Large intestine (tissue), 3 donors: ENCODE measurements around the gene IYD. TPM values are rescaled to one million over a fixed set of nuclear protein-coding genes. Genes with fewer than 3 reads are reported as not detected.

Experiments used
- DNase-seq, 2 donors: peaks; one replicate each; pipeline versions ENCODE4 v3.0.0 to v3.0.0-alpha.2; 2013
- H3K27ac ChIP-seq: one replicate; pipeline ENCODE4 v1.5.1; 2013; ENCODE audit warnings: low read length
- H3K27me3 ChIP-seq: 2 replicates; pipeline ENCODE4 v1.6.1; 2013; ENCODE audit warnings: low read length; ENCODE audit not compliant: control insufficient read depth, insufficient read depth
- H3K36me3 ChIP-seq: 2 replicates; pipeline ENCODE4 v1.6.1; 2013; ENCODE audit warnings: low read length; ENCODE audit not compliant: control insufficient read depth, insufficient read depth
- H3K4me1 ChIP-seq: one replicate; pipeline ENCODE4 v1.6.1; 2013; ENCODE audit warnings: low read length; ENCODE audit not compliant: control insufficient read depth, insufficient read depth
- H3K4me3 ChIP-seq: one replicate; pipeline ENCODE4 v1.5.1; 2013; ENCODE audit warnings: low read length
- H3K9me3 ChIP-seq: one replicate; pipeline ENCODE4 v1.6.1; 2013; ENCODE audit warnings: mild to moderate bottlenecking, low read depth, low read length, moderate library complexity; ENCODE audit not compliant: control insufficient read depth
- WGBS: methylation state at CpG from one replicate; pipeline ENCODE4 v1.1.5; 2013; ENCODE audit warnings: low lambda C conversion rate; ENCODE audit not compliant: insufficient coverage; 5-methylcytosine and 5-hydroxymethylcytosine counted together
- polyA plus RNA-seq: library from polyadenylated mRNA; unstranded; fragments of 120-200 nt; gene quantifications from one replicate; pipeline ENCODE4 v1.2.1, GENCODE V29; 2013

The IYD gene
- polyA plus RNA-seq, 1 donor, result 15.9 TPM

DNA sequence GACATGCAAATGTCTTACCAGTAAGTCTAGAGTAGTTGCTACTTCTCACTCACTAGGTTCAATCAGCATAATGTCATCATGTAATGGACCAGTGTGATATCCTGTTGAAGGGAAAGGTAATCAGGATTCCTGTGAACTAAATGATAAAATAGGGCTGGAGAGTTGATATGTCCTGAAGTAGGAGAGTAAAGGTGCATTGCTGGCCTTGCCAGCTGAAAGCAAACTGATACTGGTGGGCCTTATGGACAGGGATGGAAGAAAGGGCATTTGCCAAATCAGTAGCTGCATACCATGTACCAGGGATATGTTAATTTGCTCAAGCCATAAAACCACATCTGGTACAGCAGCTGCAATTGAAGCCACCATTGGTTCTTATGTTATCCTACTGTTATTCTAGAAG lies 37.5 kb upstream of the IYD start:
- Histone ChIP-seq H3K4me1 (no peaks in the 10 kb centered on the region), H3K4me3 (no peak overlapping the region), H3K36me3 (no peaks in the 10 kb centered on the region), H3K27me3 (no peaks in the 10 kb centered on the region), H3K9me3 (no peaks in the 10 kb centered on the region), H3K27ac (no peak overlapping the region)
- DNase-seq, result no peak

DNA sequence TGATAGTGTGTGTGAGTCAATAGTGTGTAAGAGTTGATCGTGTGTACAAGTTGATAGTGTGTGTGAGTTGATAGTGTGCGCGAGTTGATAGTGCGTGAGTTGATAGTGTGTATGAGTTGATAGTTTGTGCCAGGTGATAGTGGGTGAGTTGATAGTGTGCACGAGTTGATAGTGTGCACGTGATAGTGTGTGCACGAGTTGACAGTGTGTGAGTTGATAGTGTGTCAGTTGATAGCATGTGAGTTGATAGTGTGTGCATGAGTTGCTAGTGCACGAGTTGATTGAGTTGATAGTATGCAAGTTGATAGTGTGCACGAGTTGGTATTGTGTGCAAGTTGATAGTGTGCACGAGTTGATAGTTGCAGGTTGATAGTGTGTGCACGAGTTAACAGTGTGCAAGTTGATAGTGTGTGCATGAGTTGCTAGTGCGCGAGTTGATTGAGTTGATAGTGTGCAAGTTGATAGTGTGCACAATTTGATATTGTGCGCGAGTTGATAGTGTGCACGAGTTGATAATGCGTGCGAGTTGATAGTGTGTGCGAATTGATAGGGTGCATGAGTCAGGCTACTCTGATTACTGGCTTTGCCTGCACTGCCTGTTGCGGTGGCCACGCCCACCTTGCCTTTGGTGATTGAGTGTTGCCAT lies 35.8 kb upstream of the IYD start:
- H3K27me3 ChIP-seq, result no peaks in the 10 kb centered on the region
- H3K4me3 ChIP-seq, result no peak overlapping the region
- 94% methylated on average over 7 of the region's 21 CpGs for WGBS
- no peak for DNase-seq
- no peaks in the 10 kb centered on the region for H3K4me1 ChIP-seq
- no peak overlapping the region for H3K27ac ChIP-seq
- H3K9me3 ChIP-seq, result no peaks in the 10 kb centered on the region
- no peaks in the 10 kb centered on the region for H3K36me3 ChIP-seq

DNA sequence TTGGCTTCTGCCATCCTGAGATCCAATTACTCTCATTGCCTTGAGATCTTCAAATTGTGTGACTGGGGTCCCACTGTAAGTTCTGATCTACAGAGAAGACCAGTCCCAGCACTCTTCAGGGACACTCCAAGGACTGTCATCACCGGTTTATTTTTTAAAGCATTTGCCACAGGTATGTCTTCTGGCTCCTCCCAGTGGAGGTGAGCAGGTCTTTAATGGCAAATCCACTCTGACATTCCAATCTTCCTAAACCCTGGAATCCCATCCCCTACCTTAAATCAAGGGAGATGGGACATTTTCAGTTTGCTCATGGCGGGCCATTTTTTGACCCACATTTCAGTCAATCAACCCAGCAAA lies 35.2 kb upstream of the IYD start:
- no peaks in the 10 kb centered on the region for H3K4me1 ChIP-seq
- WGBS, result no CpG with 5 or more reads among the region's 2 CpGs
- H3K9me3 ChIP-seq, result no peaks in the 10 kb centered on the region
- no peak for DNase-seq
- no peaks in the 10 kb centered on the region for H3K27me3 ChIP-seq
- H3K4me3 ChIP-seq, result no peak overlapping the region
- no peak overlapping the region for H3K27ac ChIP-seq
- no peaks in the 10 kb centered on the region for H3K36me3 ChIP-seq

DNA sequence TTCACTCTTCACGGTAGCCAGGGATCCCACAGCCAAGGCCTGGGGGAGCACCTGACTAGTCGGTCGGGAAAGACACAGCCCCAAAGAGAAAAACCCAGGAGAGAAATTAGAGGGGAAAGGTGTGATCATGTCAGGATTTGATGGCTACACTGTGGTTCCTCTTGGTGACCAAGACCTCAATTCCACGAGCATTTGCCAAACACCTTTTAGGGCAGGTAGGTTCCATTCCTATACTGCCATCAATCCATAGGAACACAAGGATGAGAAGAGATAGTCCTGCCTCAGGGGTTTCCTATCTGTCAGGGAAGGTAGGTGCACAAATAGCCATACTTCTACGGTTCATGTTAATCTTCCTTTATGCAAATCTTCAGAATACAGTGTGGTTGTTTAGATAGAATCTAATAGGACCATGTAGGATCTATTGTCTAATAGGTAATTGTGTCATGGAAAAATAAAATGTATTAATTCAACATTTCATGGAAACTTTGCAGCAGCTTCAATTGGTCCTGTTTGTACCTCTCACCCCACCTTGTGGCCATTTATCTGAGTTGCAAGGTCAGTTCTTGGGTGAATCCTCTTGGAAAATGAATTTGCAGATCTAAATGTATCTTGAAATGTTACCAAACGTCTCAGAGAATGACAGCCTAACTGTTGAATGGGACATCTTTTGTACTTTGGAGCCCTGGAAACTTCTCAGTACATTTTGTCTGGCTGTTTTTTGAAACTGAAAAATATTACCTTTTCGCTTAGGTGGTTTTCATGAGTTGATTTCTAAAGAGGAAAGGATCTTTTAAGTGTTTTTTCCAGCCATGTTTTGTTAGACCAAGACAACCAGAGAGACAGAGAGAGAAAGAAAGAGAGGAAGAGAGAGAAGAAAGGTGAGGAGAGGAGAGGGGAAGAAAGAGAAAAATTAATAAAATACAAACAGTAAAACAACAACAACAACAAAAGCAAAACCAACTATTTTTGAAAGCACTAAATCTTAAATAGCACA lies 33.7 kb upstream of the IYD start:
- Histone ChIP-seq H3K27ac (no peak overlapping the region), H3K4me3 (no peak overlapping the region), H3K36me3 (no peaks in the 10 kb centered on the region), H3K27me3 (no peaks in the 10 kb centered on the region), H3K9me3 (no peaks in the 10 kb centered on the region), H3K4me1 (no peaks in the 10 kb centered on the region)
- whole genome bisulfite sequencing, result 57% methylated on average over 1 of the region's 7 CpGs
- peak; percentile 41 to 47 for DNase-seq

DNA sequence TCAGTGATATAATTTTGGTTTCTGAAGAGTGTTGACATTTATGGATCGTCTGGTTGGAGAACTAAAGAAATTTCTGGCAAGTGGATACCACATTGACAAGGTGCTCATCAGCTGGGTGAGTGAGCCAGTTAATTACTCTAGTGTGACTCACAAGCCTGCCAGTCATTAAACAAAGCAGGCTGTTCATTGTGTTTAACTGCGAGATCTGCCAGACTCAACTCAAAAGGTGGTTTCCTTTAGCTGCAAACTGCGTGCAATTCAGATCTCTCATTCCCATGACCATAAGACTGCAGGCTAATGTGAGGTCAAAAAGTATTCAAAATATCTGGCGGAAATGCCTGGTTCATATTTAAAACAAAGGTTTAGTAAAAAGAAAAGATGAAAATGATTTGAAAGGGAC lies 32.5 kb upstream of the IYD start:
- no peak overlapping the region for H3K4me3 ChIP-seq
- H3K36me3 ChIP-seq, result no peaks in the 10 kb centered on the region
- H3K27ac ChIP-seq, result no peak overlapping the region
- no peaks in the 10 kb centered on the region for H3K4me1 ChIP-seq
- no peaks in the 10 kb centered on the region for H3K27me3 ChIP-seq
- 63% methylated on average over 2 of the region's 4 CpGs for WGBS
- H3K9me3 ChIP-seq, result no peaks in the 10 kb centered on the region
- DNase-seq, result peak; percentile 12 to 42

DNA sequence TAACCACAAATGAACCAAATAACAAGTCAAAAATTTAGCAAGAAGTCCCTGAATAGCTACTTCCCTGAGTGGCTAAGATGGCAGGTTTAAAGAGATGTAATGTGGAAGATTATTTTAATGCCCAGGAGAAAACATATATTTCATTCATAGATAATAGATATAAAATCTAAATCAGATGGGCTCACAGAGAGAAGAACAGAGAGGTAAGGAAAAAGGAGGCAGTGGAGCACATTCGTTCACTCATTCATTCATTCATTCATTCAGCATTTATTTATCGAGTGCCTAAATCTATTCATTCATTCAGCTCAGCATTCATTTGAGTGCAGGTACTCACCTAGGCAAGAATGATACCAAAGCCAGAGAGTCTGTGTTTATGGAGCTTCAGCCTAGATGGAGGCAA lies 32.1 kb upstream of the IYD start:
- H3K4me3 ChIP-seq, result no peak overlapping the region
- H3K4me1 ChIP-seq, result no peaks in the 10 kb centered on the region
- no peaks in the 10 kb centered on the region for H3K9me3 ChIP-seq
- no peak overlapping the region for H3K27ac ChIP-seq
- DNase-seq, result no peak
- H3K36me3 ChIP-seq, result no peaks in the 10 kb centered on the region
- WGBS, result 80% methylated on average over 1 of the region's 2 CpGs
- H3K27me3 ChIP-seq, result no peaks in the 10 kb centered on the region

DNA sequence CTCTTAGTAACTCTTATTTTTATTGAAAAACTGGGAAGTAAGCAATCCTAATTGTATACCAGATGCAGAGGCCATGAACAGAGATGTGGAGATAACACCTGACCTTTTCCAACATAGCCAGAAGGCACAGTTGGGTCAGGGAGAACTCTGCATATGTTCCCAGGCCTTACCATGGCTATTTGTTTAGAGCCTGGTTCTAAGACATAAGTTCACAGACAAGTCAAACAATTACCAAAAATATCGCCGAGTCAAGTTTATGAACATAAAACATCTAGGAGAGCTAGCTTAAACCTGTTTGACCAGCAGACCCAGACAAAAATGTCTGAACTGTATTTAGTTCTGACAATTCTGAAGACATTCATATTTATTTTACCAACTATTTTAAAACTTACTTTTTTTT lies 26.7 kb upstream of the IYD start:
- H3K27ac ChIP-seq, result no peak overlapping the region
- no peaks in the 10 kb centered on the region for H3K9me3 ChIP-seq
- H3K4me3 ChIP-seq, result no peak overlapping the region
- WGBS, result no CpG with 5 or more reads among the region's 2 CpGs
- no peak for DNase-seq
- H3K27me3 ChIP-seq, result no peaks in the 10 kb centered on the region
- no peaks in the 10 kb centered on the region for H3K36me3 ChIP-seq
- H3K4me1 ChIP-seq, result no peaks in the 10 kb centered on the region

DNA sequence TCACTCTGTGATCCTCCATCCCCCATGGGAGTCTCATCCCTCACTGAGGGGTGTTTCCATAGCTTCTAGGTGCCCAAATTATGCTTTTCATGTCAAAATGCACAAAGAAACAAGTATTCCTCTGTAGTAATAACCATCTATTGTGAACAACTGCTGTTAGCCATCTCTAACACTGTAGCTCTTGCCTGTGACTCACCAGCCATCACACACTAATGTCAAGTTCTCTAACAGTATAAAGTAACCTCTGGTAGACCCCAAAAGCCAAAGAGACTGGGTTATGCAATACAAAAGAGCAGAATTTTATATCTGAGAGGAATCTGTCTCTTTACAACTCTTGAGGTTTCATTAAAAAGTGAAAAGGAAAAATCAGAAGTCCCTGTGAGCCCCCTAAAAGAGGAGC lies 25.4 kb upstream of the IYD start:
- no peak overlapping the region for H3K27ac ChIP-seq
- no peak for DNase-seq
- H3K9me3 ChIP-seq, result no peaks in the 10 kb centered on the region
- H3K36me3 ChIP-seq, result no peaks in the 10 kb centered on the region
- H3K4me3 ChIP-seq, result no peak overlapping the region
- no peaks in the 10 kb centered on the region for H3K27me3 ChIP-seq
- no peaks in the 10 kb centered on the region for H3K4me1 ChIP-seq

DNA sequence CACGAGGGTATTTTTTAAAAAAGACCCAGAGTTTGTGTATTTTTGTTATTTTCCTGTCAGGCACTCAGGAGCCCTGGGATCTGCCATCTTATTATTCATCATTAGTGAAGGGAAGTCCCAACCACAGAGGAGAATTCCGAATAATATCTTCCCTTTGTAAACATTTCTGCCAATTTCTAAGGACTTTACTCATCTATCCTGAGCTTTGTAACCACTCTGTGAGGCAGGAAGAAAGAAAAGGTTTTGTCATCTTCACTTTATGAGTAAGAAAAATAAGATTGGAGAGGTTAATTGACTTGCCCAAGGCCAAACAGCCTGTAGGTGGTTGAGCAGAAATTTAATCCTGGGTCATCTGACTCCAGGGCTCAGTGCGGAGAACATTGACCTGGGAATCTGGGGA lies 23.0 kb upstream of the IYD start:
- Histone ChIP-seq H3K4me3 (no peak overlapping the region), H3K4me1 (no peaks in the 10 kb centered on the region), H3K27ac (no peak overlapping the region), H3K27me3 (no peaks in the 10 kb centered on the region), H3K9me3 (no peaks in the 10 kb centered on the region), H3K36me3 (no peaks in the 10 kb centered on the region)
- DNase-seq, result no peak
- WGBS, result 40% methylated on average over 1 of the region's 3 CpGs

DNA sequence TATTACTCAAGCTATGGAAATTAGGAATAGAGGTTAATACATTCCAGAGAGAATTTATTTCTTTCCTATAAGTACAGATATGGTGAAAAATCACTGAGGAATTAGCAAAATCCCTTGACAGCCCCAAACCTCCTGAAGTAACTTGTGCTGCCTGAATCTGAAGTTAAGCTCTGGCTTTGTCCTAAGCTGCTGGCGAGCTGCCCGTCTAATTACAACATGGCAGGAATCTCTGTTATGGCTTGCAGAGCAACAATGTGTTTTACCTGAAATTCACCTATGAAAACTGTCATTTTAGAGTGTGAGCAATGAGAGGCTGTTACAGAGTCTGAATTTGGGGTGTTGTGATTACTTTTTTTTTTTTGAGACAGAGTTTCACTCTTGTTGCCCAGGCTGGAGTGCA lies 22.5 kb upstream of the IYD start:
- Histone ChIP-seq H3K36me3 (no peaks in the 10 kb centered on the region), H3K9me3 (no peaks in the 10 kb centered on the region), H3K27ac (no peak overlapping the region), H3K27me3 (no peaks in the 10 kb centered on the region), H3K4me1 (no peaks in the 10 kb centered on the region), H3K4me3 (no peak overlapping the region)
- WGBS, result no CpG with 5 or more reads among the region's 2 CpGs
- no peak for DNase-seq

DNA sequence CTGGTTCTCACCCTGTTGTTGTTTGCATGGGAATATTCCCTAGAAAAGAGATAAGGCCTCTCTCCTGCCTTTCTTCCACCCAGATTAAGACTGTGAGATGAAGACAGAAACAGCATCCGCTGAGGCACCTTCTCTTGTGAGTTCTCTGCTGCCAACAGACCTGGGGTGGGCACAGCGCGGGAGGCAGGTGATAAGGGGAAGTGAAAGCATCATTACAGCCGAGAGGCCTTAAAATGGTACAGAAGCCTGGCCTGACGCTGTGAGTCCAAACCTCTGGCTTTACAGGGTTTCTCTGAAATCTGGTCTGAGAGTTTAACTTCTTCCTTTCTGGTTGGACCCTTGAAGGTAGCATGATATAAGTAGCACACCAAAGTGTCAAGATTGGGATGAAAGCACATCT lies 21.0 kb upstream of the IYD start:
- Histone ChIP-seq H3K36me3 (no peaks in the 10 kb centered on the region), H3K9me3 (no peaks in the 10 kb centered on the region), H3K4me3 (no peak overlapping the region), H3K4me1 (no peaks in the 10 kb centered on the region), H3K27ac (no peak overlapping the region), H3K27me3 (no peaks in the 10 kb centered on the region)
- no CpG with 5 or more reads among the region's 5 CpGs for WGBS
- no peak for DNase-seq
